Neural cell (in vitro differentiated cells): Measurements from ENCODE around the gene ATPAF1. TPM values are rescaled to one million over a fixed set of nuclear protein-coding genes. Genes with fewer than 3 reads are reported as not detected.

ENCODE experiments used
- H2AFZ ChIP-seq: fragments of 200-600, 300-800 bp; sonication (generic), shearing (Covaris generic); 2 replicates; pipeline ENCODE4 v1.6.0; 2014; ENCODE audit warnings: low read depth, mild to moderate bottlenecking, antibody characterized with exemption, low read length, moderate library complexity
- H3F3A ChIP-seq: fragments of 200-600 bp; shearing (Covaris generic); 2 replicates; pipeline ENCODE4 v1.6.1; 2016; ENCODE audit warnings: mild to moderate bottlenecking, moderate library complexity, mixed read lengths, antibody characterized with exemption, low read length; ENCODE audit not compliant: insufficient read depth, poor library complexity, severe bottlenecking
- H3K27ac ChIP-seq: fragments of 200-600, 300-800 bp; sonication (generic), shearing (Covaris generic); 2 replicates; pipeline ENCODE4 v1.5.1; 2014; ENCODE audit warnings: mild to moderate bottlenecking, low read length, moderate library complexity
- H3K27me3 ChIP-seq: fragments of 300-800, 200-600 bp; sonication (generic), shearing (Covaris generic); 2 replicates; pipeline ENCODE4 v1.6.0; 2014; ENCODE audit warnings: mild to moderate bottlenecking, low read depth, low read length, moderate library complexity; ENCODE audit not compliant: insufficient read depth
- H3K36me3 ChIP-seq: fragments of 300-800, 200-600 bp; sonication (generic), shearing (Covaris generic); 2 replicates; pipeline ENCODE4 v1.5.1; 2014; ENCODE audit warnings: mild to moderate bottlenecking, antibody characterized with exemption, low read length, moderate library complexity; ENCODE audit not compliant: insufficient read depth
- H3K4me2 ChIP-seq: fragments of 300-800, 200-600 bp; sonication (generic), shearing (Covaris generic); 2 replicates; pipeline ENCODE4 v1.6.0; 2014; ENCODE audit warnings: mild to moderate bottlenecking, low read length
- H3K4me3 ChIP-seq: fragments of 300-800, 200-600 bp; sonication (generic), shearing (Covaris generic); 2 replicates; pipeline ENCODE4 v1.5.1; 2014; ENCODE audit warnings: mild to moderate bottlenecking, low read length, moderate library complexity
- H3K79me2 ChIP-seq: fragments of 200-600 bp; shearing (Covaris generic); replicated peaks from 2 replicates; pipeline ENCODE4 v1.6.0; 2014; ENCODE audit warnings: mild to moderate bottlenecking, low read length, moderate library complexity; ENCODE audit not compliant: insufficient read depth
- H3K9ac ChIP-seq: fragments of 300-800, 200-600 bp; sonication (generic), shearing (Covaris generic); 2 replicates; pipeline ENCODE4 v1.6.1; 2016; ENCODE audit warnings: mild to moderate bottlenecking, low read length, mixed read lengths
- H3K9me2 ChIP-seq: fragments of 200-600 bp; shearing (Covaris generic); 2 replicates; pipeline ENCODE4 v1.6.1; 2016; ENCODE audit warnings: mild to moderate bottlenecking, low read length, mixed read lengths; ENCODE audit not compliant: insufficient read depth
- H3K9me3 ChIP-seq: fragments of 200-600, 300-800 bp; sonication (generic), shearing (Covaris generic); 2 replicates; pipeline ENCODE4 v1.6.1; 2016; ENCODE audit warnings: mild to moderate bottlenecking, mixed run types, low read length, moderate library complexity, mixed read lengths
- H4K20me1 ChIP-seq: fragments of 200-600 bp; shearing (Covaris generic); 2 replicates; pipeline ENCODE4 v1.6.1; 2016; ENCODE audit warnings: mild to moderate bottlenecking, mixed run types; ENCODE audit not compliant: insufficient read depth
- CTCF ChIP-seq: fragments of 450-650 bp; IDR thresholded peaks from 2 replicates; pipeline ENCODE4 v1.5.1; 2014; ENCODE audit warnings: antibody characterized with exemption, mild to moderate bottlenecking, moderate library complexity; ENCODE audit not compliant: poor library complexity, severe bottlenecking
- EP300 ChIP-seq: fragments of 450-650 bp; conservative IDR thresholded peaks from 2 replicates; pipeline ENCODE4 v1.6.1; 2014; ENCODE audit warnings: antibody characterized with exemption, mild to moderate bottlenecking, moderate library complexity; ENCODE audit not compliant: poor library complexity, severe bottlenecking
- EZH2 ChIP-seq: fragments of 200-600, 300-800 bp; shearing (Covaris generic), sonication (generic); IDR thresholded peaks from 2 replicates; pipeline ENCODE4 v1.6.1; 2014; ENCODE audit warnings: antibody characterized with exemption, low read length, borderline replicate concordance, mild to moderate bottlenecking; ENCODE audit not compliant: insufficient read depth, poor library complexity, severe bottlenecking
- MXI1 ChIP-seq: fragments of 450-650 bp; conservative IDR thresholded peaks from 2 replicates; pipeline ENCODE4 v1.6.1; 2014; ENCODE audit warnings: antibody characterized with exemption, mild to moderate bottlenecking; ENCODE audit not compliant: poor library complexity, severe bottlenecking
- POLR2AphosphoS5 ChIP-seq: IDR thresholded peaks from 2 replicates; pipeline ENCODE4 v1.6.1; 2012
- RAD21 ChIP-seq: fragments of 450-650 bp; conservative IDR thresholded peaks from 2 replicates; pipeline ENCODE4 v1.6.1; 2014; ENCODE audit warnings: antibody characterized with exemption, mild to moderate bottlenecking, moderate library complexity
- REST ChIP-seq: IDR thresholded peaks from 2 replicates; pipeline ENCODE4 v1.6.1; 2012; ENCODE audit warnings: borderline replicate concordance
- SMC3 ChIP-seq: fragments of 450-650 bp; conservative IDR thresholded peaks from 2 replicates; pipeline ENCODE4 v1.6.1; 2014; ENCODE audit warnings: antibody characterized with exemption, mild to moderate bottlenecking, moderate library complexity; ENCODE audit not compliant: poor library complexity
- TAF1 ChIP-seq: IDR thresholded peaks from 2 replicates; pipeline ENCODE4 v1.6.1; 2012; ENCODE audit warnings: low read depth
- polyA plus RNA-seq: library from polyadenylated mRNA; depleted of rRNA; stranded (reverse); fragments of >200 nt; gene quantifications from 2 replicates; pipeline ENCODE4 v1.2.3, GENCODE V29; 2014

The ATPAF1 gene
- polyA plus RNA-seq, 1 donor from 2014 or later = 80.7 TPM

GRCh38 chr1:46595127-46595526 is 73.0 kb downstream of the ATPAF1 start:
- no peak overlapping the region for H3K4me2 ChIP-seq
- H3K9me3 ChIP-seq = no peaks in the 10 kb centered on the region
- no peaks in the 10 kb centered on the region for H3K9me2 ChIP-seq
- no peak overlapping the region for H3K9ac ChIP-seq
- no peak for TF ChIP-seq REST
- no peak for TF ChIP-seq MXI1
- no peak for TF ChIP-seq SMC3
- no peak for TF ChIP-seq EP300
- TF ChIP-seq RAD21 = no peak
- no peak for TF ChIP-seq EZH2
- TF ChIP-seq TAF1 = no peak
- TF ChIP-seq POLR2AphosphoS5 = no peak
- no peak for TF ChIP-seq CTCF
- H3K36me3 ChIP-seq = no peaks in the 10 kb centered on the region
- no peak overlapping the region for H3K27ac ChIP-seq
- H3K27me3 ChIP-seq = no peaks in the 10 kb centered on the region
- no peak overlapping the region for H3K4me3 ChIP-seq
- no peaks in the 10 kb centered on the region for H3F3A ChIP-seq
- no peak overlapping the region for H2AFZ ChIP-seq
- H4K20me1 ChIP-seq = no peaks in the 10 kb centered on the region
- no peaks in the 10 kb centered on the region for H3K79me2 ChIP-seq

- Histone ChIP-seq H3K36me3 (no peaks in the 10 kb centered on the region), H3K79me2 (no peaks in the 10 kb centered on the region), H3K4me2 (no peak overlapping the region), H3K27me3 (no peaks in the 10 kb centered on the region), H3K9me3 (no peaks in the 10 kb centered on the region), H4K20me1 (no peaks in the 10 kb centered on the region), H2AFZ (no peak overlapping the region), H3F3A (no peaks in the 10 kb centered on the region), H3K9ac (no peak overlapping the region), H3K4me3 (no peak overlapping the region), H3K9me2 (no peaks in the 10 kb centered on the region), H3K27ac (no peak overlapping the region)
- TF ChIP-seq CTCF (no peak), SMC3 (no peak), RAD21 (no peak), REST (no peak), POLR2AphosphoS5 (no peak), MXI1 (no peak), EP300 (no peak), EZH2 (no peak), TAF1 (no peak)
Observed at GRCh38 chr1:46594063-46594462, 74.1 kb downstream of the ATPAF1 start.
